Activated CD8-positive, alpha-beta memory T cell treated with anti-CD3 and anti-CD28 coated beads, Interleukin-2, amount 50 U/mL, for 24 hours (primary cell): ENCODE measurements around the gene ZBTB46.

ENCODE experiments used
- DNase-seq: peaks from one replicate; pipeline ENCODE4 v3.0.0-alpha.2; 2020; ENCODE audit errors: extremely low read depth

The ZBTB46 gene

DNA sequence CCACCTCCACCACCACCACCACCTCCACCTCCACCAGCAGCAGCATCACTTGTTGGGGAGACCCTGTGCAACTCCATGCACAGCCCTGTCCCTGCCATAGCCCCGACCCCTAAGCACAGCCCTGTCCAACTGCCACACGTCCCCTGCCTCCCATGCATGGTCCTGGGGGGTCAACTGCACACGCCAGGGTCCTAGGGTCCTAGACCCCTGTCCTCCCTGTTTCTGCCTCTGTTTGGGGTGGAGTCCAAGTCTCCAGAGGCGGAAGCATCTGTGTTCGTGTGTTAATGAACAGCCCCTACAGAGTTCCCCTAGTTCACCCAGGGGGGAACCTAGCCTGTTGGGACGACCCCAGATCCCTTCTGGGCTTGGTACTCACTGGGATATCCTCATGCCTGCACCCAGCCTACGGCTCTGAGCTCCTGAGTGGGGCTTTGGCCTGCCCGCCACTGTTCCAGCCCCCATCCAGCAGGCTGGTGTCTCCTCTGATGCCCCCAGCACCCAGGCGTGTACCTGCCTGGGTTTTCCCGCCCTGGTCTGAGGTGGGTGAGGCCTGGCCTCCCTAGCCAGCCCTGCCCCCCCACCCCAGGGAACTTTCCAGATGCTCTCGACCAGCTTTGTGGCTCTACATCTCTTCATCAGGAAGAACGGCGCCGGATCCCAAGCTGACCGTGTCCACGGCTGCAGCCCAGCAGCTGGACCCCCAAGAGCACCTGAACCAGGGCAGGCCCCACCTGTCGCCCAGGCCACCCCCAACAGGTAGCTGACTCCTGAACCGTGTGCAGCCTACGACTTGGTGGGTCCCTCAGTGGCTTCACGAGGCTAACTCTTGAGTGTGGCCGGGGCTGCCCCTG, 137.1 kb downstream of the ZBTB46 start:
- no peak for DNase-seq
